Bronchial epithelial cell (primary cell): ENCODE results near the gene TFR2. TPM values are rescaled to one million over a fixed set of nuclear protein-coding genes. Genes with fewer than 3 reads are reported as not detected.

ENCODE experiments used
- DNase-seq: peaks from one replicate; pipeline ENCODE4 v3.0.0-alpha.2; 2010; ENCODE audit warnings: low read depth
- FAIRE-seq: peaks from 2 replicates; lab custom pipeline; 2011; peaks lifted over from hg19 to GRCh38; lab: Jason Lieb, UNC
- H3K27me3 ChIP-seq: 2 replicates; pipeline ENCODE4 v1.5.1; 2011; ENCODE audit warnings: low read length; ENCODE audit not compliant: control insufficient read depth, insufficient read depth
- H3K36me3 ChIP-seq: 2 replicates; pipeline ENCODE4 v1.5.1; 2011; ENCODE audit warnings: low read length; ENCODE audit not compliant: control insufficient read depth, insufficient read depth
- H3K4me3 ChIP-seq: 2 replicates; pipeline ENCODE4 v1.5.1; 2011; ENCODE audit warnings: mild to moderate bottlenecking, low read depth, low read length, control low read depth
- CTCF ChIP-seq: IDR thresholded peaks from 2 replicates; pipeline ENCODE4 v1.5.1; 2011; ENCODE audit warnings: mild to moderate bottlenecking, moderate library complexity, low read length, control low read depth, inconsistent platforms; ENCODE audit not compliant: insufficient read depth, severe bottlenecking
- total RNA-seq: library from RNA; depleted of rRNA; stranded (reverse); fragments of >200 nt; gene quantifications from 2 replicates; pipeline ENCODE4 v1.2.1, GENCODE V29; 2014

Gene TFR2
- total RNA-seq, 1 donor from 2014 or later = not detected

GRCh38 chr7:100613412-100614175 is 27.8 kb downstream of the TFR2 start:
- TF ChIP-seq CTCF = no peak
- DNase-seq = no peak
- H3K36me3 ChIP-seq = peaks cover 1% of the 10 kb centered on the region
- no peaks in the 10 kb centered on the region for H3K27me3 ChIP-seq
- no peak overlapping the region for H3K4me3 ChIP-seq
- FAIRE-seq = no peak

DNA sequence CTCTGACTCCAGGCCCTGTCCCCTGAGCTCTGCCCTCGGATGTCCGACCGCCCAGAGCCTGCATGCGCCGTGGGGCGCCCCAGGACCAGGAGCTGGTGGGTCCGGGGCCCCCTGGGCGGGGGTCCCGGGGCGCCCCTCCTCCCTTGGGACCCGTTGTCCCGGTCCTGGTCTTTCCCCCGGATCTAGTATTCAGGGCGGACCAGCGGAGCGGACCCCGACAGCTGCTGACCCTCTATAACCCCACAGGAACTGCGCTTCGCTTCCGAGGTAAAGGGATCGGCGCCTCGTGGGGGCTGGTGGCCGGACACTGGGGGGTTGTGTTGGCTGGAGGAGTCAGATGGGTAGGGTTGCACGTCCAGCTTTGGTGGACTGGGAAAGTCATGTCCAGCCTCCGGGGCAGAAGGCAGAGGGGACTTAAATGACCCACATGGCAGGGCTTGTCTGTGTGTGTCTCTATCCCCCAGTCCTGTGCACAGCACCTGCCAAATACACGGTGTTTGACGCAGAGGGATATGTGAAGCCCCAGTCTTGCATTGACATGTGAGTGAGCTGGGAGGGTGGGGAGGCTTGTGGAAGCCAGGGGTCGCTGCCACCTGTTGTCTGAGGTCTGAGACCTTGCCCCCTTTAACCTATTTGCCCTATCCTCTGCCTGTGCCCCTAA is 28.5 kb downstream of the TFR2 start:
- H3K36me3 ChIP-seq = peaks cover 1% of the 10 kb centered on the region
- H3K4me3 ChIP-seq = peak overlapping the region; percentile 72
- TF ChIP-seq CTCF = peak; percentile 15
- DNase-seq (no peak), FAIRE-seq (no peak)
- no peaks in the 10 kb centered on the region for H3K27me3 ChIP-seq

GRCh38 chr7:100611983-100612729 is 29.2 kb downstream of the TFR2 start, which contains the start of gene MOSPD3:
MOSPD3 (plus strand) TSS chr7:100612540; CDS start chr7:100612792, 252 bp downstream.
- FAIRE-seq = peak; percentile 84
- Histone ChIP-seq H3K36me3 (peaks cover 1% of the 10 kb centered on the region), H3K4me3 (peak within 1 kb of the TSS; percentile 72), H3K27me3 (no peaks in the 10 kb centered on the region)
- TF ChIP-seq CTCF = no peak
- DNase-seq = peak; percentile 100

DNA sequence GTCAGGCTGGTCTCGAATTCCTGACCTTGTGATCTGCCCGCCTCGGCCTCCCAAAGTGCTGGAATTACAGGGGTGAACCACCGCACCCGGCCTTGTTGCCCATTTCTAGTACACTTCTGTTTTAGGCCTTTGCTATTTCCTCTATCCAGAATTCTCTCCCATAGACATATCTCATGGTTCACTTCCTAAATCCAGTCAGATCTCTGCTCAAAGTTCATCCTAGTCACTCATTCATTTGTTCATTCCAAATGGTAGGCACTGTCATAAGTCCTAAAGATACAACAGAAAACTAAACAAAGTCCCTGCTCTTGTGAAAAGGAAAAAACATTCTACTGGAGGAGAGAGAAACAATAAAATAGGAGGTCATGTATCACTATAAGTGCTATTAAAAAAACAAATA is 31.4 kb downstream of the TFR2 start:
- H3K4me3 ChIP-seq = no peak overlapping the region
- no peak for DNase-seq
- TF ChIP-seq CTCF = no peak
- H3K36me3 ChIP-seq = peaks cover 1% of the 10 kb centered on the region
- H3K27me3 ChIP-seq = no peaks in the 10 kb centered on the region
- FAIRE-seq = no peak

- FAIRE-seq = no peak
- H3K4me3 ChIP-seq = no peak overlapping the region
- no peak for TF ChIP-seq CTCF
- peak; percentile 45 for DNase-seq
- H3K27me3 ChIP-seq = no peaks in the 10 kb centered on the region
- no peaks in the 10 kb centered on the region for H3K36me3 ChIP-seq
These were observed 34.2 kb downstream of the TFR2 start for GRCh38 chr7:100607111-100607510.
